Activated T-helper 17 cell treated with anti-CD3 and anti-CD28 coated beads, Interleukin-2, amount 50 U/mL, for 72 hours (primary cell): ENCODE results near the gene NKX1-2. TPM values are rescaled to one million over a fixed set of nuclear protein-coding genes. Genes with fewer than 3 reads are reported as not detected.

ENCODE experiments used
- ATAC-seq: fragments of 150-1000 bp; cut with Tn5 transposase; replicated peaks from 2 replicates; pipeline ENCODE4 v1.10.0; 2021; ENCODE audit warnings: mild to moderate bottlenecking, moderate library complexity
- H3K27ac Mint-ChIP-seq: one replicate; pipeline ENCODE4 v1.8.0; 2022; ENCODE audit warnings: mixed read lengths
- H3K27me3 Mint-ChIP-seq: one replicate; pipeline ENCODE4 v1.8.0; 2022; ENCODE audit warnings: mixed read lengths
- H3K36me3 Mint-ChIP-seq: one replicate; pipeline ENCODE4 v1.8.0; 2022; ENCODE audit warnings: low read depth, mild to moderate bottlenecking, mixed read lengths
- H3K4me1 Mint-ChIP-seq: one replicate; pipeline ENCODE4 v1.8.0; 2022; ENCODE audit warnings: mixed read lengths
- H3K4me3 Mint-ChIP-seq: one replicate; pipeline ENCODE4 v1.8.0; 2022; ENCODE audit warnings: mild to moderate bottlenecking, mixed read lengths
- H3K9me3 Mint-ChIP-seq: one replicate; pipeline ENCODE4 v1.8.0; 2022; ENCODE audit warnings: mixed read lengths
- total RNA-seq, 2 donors: library from RNA; stranded (reverse); gene quantifications; one replicate each; pipeline ENCODE4 v1.2.3, GENCODE V29; 2022

The NKX1-2 gene
- total RNA-seq, 2 donors from 2014 or later: not detected

DNA sequence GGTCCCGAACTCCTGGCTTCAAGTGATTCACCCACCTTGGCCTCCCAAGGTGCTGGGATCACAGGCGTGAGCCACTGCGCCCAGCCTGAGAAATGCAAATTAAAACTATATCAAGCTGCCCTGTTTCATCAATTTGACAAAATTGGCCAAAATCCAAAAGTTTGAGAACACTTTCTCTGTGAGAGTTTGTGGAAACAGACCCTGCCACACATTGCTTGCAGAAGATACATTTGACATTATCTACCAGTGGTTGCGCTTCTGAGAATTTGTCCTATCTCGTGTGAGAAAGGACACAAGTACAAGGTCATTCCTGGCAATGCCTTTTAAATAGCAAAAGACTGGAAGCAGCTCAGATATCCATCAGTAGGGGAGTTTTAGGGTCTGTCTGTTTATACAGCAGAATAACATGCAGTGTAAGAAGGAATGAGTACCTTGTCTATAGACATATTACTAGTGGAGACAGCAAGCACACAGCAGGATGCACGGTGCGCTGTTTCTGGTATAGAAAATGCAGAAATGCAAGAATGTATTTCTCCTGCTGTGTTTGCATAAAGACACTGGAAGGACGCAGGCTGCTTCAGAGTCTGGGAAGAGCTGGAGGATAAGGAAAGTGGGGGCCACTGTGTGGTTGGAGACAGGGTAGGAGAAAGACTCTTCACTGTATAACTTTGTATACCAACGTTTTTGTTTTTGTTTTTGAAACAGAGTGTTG is 16.1 kb upstream of the NKX1-2 start:
- Mint-ChIP-seq H3K4me1 (peaks cover 26% of the 10 kb centered on the region), H3K27ac (peak overlapping the region; percentile 66), H3K36me3 (no peaks in the 10 kb centered on the region), H3K9me3 (peaks cover 4% of the 10 kb centered on the region), H3K4me3 (peak overlapping the region; percentile 60), H3K27me3 (no peaks in the 10 kb centered on the region)
- no peak for ATAC-seq

DNA sequence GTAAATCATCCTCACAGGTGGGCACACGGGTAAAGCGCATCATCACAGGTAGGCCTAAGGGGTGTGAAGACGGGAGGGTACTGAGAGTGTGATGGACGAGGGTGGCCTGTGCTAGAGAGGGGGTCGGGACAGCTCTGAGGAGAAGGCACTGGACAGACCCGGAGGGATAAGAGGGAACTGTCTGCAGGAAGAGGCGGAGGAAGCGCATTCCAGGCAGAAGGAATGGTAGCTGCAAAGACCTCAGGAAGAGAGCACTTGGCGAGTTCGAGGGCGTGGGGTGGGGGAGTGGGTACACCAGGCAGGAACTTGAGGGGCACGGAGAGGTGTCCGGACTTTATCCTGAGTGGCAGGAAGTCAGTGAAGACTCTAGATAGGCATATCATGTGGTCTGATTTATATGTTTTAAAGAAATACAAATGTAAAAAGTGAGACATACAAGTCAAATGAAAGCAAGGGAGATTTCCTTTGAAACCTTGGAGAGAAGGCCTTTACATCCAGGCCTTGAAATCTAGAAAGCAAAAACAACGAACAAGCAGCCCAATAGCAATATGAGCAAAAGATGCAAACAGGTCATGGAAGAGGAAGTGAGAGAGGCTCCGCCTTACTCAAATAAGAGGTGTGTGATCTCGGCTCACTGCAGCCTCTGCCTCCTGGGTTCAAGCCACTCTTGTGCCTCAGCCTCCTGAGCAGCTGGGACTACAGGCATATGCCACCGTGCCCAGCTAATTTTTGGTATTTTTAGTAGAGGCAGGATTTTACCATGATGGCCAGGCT is 15.4 kb upstream of the NKX1-2 start:
- H3K27ac Mint-ChIP-seq: peak overlapping the region; percentile 66
- peaks cover 4% of the 10 kb centered on the region for H3K9me3 Mint-ChIP-seq
- H3K4me3 Mint-ChIP-seq: peak overlapping the region; percentile 60
- peaks cover 26% of the 10 kb centered on the region for H3K4me1 Mint-ChIP-seq
- H3K36me3 Mint-ChIP-seq: no peaks in the 10 kb centered on the region
- no peak for ATAC-seq
- no peaks in the 10 kb centered on the region for H3K27me3 Mint-ChIP-seq

DNA sequence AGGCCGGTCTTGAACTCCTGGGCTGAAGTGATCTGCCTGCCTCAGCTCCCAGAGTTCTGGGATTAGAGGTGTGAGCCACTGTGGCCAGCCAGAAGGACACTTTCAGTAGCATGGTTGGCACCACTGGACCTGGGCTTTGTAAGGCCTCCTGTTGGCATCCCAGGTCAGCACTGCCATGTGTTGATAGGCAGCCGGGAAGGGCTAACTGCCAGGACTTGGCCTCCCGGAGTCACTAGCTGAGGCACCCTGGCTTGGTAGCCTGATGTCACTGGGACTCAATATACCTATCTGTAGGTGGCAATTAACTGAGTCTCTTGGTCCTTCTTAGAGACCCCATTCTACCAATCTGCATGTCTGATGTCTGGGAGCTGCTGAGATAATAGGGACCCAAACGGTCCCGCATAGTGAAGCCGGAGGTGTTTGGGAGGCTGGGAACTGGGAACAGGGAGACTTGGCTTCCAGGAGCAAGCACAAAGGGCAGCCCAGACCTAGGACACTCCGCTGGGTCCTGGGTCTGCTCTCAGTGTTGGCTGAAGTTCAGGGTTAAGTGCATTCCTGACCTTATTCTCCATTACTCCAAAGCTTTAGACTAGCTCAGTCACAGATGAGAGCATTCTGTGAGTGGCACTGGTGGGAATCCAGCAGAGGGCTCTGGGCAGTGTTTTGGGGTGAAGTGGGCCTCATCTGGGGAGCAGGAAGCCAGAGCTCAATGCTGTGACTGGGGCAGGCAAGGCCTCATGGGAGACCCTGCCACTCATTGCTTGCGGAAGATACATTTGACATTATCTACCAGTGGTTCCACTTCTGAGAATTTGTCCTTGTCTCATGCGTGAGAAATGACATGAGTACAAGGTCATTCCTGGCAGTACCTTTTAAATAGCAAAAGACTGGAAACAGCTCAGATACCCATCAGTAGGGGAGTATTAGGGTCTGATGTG is 14.5 kb upstream of the NKX1-2 start:
- Mint-ChIP-seq H3K4me1 (peaks cover 26% of the 10 kb centered on the region), H3K27me3 (no peaks in the 10 kb centered on the region), H3K9me3 (peaks cover 4% of the 10 kb centered on the region), H3K4me3 (peak overlapping the region; percentile 60), H3K36me3 (no peaks in the 10 kb centered on the region), H3K27ac (peak overlapping the region; percentile 66)
- no peak for ATAC-seq

DNA sequence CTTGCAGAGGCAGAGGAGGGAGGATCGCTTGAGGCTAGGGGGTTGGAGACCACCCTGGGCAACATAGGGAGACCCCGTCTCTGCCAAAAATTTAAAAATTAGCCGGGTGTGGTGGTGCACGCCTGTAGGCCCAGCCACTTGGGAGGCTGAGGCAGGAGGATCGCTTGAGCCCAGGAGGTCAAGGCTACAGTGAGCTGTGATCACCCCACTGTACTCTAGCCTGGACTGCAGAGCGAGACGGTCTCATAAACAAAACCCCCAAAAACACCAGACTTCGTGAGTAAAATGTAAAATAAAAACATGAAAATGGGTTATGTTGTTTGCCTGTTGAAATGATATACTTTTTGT is 12.5 kb upstream of the NKX1-2 start:
- peak overlapping the region; percentile 82 for H3K27ac Mint-ChIP-seq

DNA sequence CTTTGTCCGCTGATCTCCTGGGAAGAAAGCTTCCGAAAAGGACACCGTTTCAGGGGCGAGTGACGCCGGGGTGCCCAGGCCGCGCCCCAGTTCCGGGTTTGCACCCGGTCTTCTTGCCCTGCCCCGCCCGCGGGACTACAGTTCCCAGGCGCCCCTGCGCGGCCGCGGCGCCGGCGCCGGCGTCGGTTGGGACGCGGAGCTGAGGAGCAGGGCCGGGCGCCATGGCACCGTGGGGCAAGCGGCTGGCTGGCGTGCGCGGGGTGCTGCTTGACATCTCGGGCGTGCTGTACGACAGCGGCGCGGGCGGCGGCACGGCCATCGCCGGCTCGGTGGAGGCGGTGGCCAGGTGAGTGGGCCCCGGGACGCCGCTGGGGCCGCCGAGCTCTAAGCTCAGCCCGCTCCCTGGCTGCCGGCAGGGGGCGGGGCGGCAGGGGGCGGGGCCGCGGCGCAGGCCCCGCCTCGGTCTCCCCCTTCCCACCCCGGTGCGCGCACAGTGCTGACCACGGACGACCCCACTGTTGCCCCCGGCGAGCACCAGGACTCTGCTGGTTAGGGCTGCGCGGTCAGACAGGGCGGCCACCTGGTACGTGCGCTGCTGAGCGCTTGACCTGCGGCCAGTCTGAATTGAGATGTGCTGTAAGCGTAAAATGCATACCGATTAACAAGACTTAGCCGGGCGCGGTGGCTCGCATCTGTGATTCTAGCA is 12.0 kb upstream of the NKX1-2 start, which contains the start of gene LHPP:
Gene LHPP, plus strand, starts transcription at position 182 of the 706 bp plus-strand sequence. Its CDS starts 40 bp downstream, at position 222.
- H3K36me3 Mint-ChIP-seq: no peaks in the 10 kb centered on the region
- H3K27me3 Mint-ChIP-seq: peaks cover 6% of the 10 kb centered on the region
- peaks cover 4% of the 10 kb centered on the region for H3K9me3 Mint-ChIP-seq
- H3K4me3 Mint-ChIP-seq: peak within 1 kb of the TSS; percentile 78
- H3K27ac Mint-ChIP-seq: peak within 1 kb of the TSS; percentile 82
- peaks cover 26% of the 10 kb centered on the region for H3K4me1 Mint-ChIP-seq
- peak; percentile 99 for ATAC-seq

More for the DNA sequence above, 12.5 kb upstream of the NKX1-2 start:
- Mint-ChIP-seq H3K9me3 (peaks cover 4% of the 10 kb centered on the region), H3K27me3 (peaks cover 4% of the 10 kb centered on the region), H3K4me3 (peak overlapping the region; percentile 78), H3K36me3 (no peaks in the 10 kb centered on the region), H3K4me1 (peaks cover 26% of the 10 kb centered on the region)
- no peak for ATAC-seq

DNA sequence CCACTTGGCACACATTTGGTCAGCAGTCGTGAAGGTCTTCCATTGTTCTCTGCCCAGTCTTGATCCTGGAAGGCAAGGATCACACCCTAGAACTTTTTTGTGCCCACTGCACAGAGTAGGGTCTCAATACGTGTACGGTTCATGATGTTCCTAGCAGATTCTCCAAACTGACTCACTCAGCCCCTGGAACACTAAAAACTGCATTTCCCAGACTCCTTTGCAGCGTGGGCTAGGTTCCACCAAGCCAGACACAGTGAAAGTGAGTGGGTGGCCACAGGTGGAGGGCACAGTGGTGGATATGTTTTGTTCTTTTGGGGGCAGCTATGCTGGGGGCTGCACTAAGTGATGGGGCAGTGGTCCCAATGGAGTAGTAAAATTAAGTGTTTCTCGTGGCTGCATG is 10.3 kb upstream of the NKX1-2 start:
- H3K4me1 Mint-ChIP-seq: peaks cover 14% of the 10 kb centered on the region
- H3K4me3 Mint-ChIP-seq: no peak overlapping the region
- no peak for ATAC-seq
- no peaks in the 10 kb centered on the region for H3K36me3 Mint-ChIP-seq
- peaks cover 4% of the 10 kb centered on the region for H3K9me3 Mint-ChIP-seq
- H3K27me3 Mint-ChIP-seq: peaks cover 18% of the 10 kb centered on the region
- H3K27ac Mint-ChIP-seq: no peak overlapping the region

DNA sequence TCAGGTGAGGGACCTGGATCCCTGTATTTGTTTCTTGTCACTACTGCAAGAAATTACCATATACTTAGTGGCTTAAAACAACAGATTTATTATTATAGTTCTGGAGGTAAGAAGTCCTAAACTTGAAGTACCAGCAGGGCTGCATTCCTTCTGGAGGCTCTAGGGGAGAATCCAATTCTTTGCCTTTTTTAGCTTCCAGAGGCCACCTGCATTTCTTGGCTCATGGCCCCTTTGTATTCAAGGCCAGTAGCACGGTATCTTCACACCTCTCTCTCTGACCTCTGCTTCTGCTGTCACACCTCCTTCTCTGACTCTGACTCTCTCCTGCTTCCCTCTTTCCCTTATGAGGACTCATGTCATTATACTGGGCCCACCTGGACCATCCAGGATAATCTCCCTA is 9.6 kb upstream of the NKX1-2 start:
- peaks cover 24% of the 10 kb centered on the region for H3K27me3 Mint-ChIP-seq
- H3K4me3 Mint-ChIP-seq: no peak overlapping the region
- no peak for ATAC-seq
- no peaks in the 10 kb centered on the region for H3K36me3 Mint-ChIP-seq
- no peak overlapping the region for H3K27ac Mint-ChIP-seq
- peaks cover 7% of the 10 kb centered on the region for H3K4me1 Mint-ChIP-seq
- peaks cover 4% of the 10 kb centered on the region for H3K9me3 Mint-ChIP-seq

DNA sequence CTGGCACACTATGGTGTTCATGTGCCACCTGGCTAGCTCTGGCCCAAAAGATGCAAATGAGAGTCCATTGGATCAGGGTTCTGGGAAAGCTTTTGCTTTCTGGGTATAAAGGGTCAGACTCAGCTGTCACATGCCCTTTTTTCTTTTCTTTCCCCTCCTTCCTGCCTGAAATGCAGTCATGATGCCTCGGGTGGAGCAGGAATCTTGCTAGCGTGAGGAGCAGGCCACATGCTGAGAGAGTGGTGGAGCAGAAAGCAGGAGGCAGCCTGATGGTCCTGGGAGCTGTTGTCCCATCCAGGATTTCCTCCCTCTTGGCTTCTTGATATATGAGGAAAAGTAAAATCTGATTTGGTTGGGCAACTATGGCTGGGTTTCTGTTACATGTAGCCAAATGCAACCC is 9.1 kb upstream of the NKX1-2 start:
- H3K4me3 Mint-ChIP-seq: no peak overlapping the region
- no peaks in the 10 kb centered on the region for H3K36me3 Mint-ChIP-seq
- ATAC-seq: no peak
- no peak overlapping the region for H3K27ac Mint-ChIP-seq
- H3K4me1 Mint-ChIP-seq: peaks cover 5% of the 10 kb centered on the region
- peaks cover 27% of the 10 kb centered on the region for H3K27me3 Mint-ChIP-seq
- peaks cover 4% of the 10 kb centered on the region for H3K9me3 Mint-ChIP-seq

DNA sequence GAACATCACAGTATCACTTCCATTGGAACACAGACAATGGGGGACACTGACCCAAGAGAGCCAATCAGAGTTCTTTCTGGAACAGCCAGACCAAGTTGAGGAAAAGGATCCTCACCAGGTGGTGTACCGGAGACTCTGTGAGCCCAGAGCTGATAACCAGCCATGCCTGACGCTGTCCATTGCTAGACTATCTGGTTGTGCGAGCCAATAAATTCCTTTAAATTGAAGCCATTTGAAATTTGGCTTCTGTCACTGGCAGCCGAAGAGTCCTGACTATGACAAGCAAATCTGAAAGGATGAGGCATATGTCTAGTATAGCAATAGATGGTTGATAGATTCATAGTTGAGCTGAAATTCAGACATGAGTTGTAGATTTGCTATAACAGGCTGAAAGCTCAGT is 8.6 kb upstream of the NKX1-2 start:
- H3K36me3 Mint-ChIP-seq: no peaks in the 10 kb centered on the region
- peaks cover 32% of the 10 kb centered on the region for H3K27me3 Mint-ChIP-seq
- ATAC-seq: no peak
- peaks cover 4% of the 10 kb centered on the region for H3K9me3 Mint-ChIP-seq
- H3K27ac Mint-ChIP-seq: no peak overlapping the region
- no peak overlapping the region for H3K4me3 Mint-ChIP-seq
- peaks cover 5% of the 10 kb centered on the region for H3K4me1 Mint-ChIP-seq

DNA sequence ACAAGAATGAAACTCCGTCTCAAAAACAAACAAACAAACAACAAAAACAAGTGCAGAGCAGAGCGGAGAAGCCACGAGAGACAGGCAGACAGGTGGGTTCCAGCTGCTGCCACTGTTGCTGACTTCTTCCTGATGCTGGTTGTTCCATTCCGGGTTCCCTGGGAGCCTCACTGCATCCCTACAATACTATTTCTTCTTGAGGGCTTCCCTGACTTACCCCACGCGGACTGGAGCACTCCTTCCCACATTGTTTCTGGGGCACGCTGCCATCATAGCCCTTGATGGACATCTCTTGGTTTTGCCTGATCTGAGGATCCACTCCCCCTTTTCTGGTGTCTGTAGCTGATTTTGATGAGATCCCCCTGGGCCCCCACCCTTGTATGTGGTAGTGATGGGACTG is 5.6 kb upstream of the NKX1-2 start:
- ATAC-seq: no peak
- no peaks in the 10 kb centered on the region for H3K4me1 Mint-ChIP-seq
- no peaks in the 10 kb centered on the region for H3K9me3 Mint-ChIP-seq
- H3K36me3 Mint-ChIP-seq: no peaks in the 10 kb centered on the region
- peaks cover 50% of the 10 kb centered on the region for H3K27me3 Mint-ChIP-seq
- H3K4me3 Mint-ChIP-seq: no peak overlapping the region
- H3K27ac Mint-ChIP-seq: no peak overlapping the region

DNA sequence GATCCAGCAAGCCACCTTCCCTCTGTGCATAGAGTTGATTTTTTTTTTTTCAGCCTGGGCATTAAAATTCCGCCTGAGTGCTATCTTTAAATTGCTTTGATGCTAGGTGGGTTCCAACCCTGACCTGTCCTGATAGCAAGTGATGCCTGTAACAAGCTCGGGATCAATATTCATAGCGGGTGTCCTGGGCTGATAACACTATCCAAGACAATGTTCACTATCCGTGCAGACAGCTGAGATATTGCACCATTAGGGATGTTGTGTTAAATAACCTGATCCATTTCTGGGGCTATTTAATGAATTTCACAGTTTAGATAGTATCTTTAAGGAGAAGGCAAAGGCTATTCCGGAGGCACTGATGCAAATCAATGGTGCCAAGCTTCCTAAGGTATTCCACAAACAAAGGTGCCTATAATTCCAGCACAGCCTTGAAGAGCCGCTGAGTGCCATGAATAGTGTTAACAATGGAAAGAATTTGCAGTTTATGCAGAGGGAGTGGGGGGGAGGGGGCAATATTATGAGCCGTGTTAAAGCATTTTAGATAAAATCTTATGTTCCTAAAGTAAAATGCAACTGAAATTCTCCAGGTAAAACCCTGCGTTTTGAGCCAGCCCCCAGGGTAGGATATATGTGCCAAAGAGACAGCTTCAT is 4.2 kb upstream of the NKX1-2 start:
- peaks cover 56% of the 10 kb centered on the region for H3K27me3 Mint-ChIP-seq
- H3K27ac Mint-ChIP-seq: no peak overlapping the region
- H3K9me3 Mint-ChIP-seq: no peaks in the 10 kb centered on the region
- H3K4me1 Mint-ChIP-seq: no peaks in the 10 kb centered on the region
- no peak overlapping the region for H3K4me3 Mint-ChIP-seq
- no peaks in the 10 kb centered on the region for H3K36me3 Mint-ChIP-seq
- no peak for ATAC-seq

DNA sequence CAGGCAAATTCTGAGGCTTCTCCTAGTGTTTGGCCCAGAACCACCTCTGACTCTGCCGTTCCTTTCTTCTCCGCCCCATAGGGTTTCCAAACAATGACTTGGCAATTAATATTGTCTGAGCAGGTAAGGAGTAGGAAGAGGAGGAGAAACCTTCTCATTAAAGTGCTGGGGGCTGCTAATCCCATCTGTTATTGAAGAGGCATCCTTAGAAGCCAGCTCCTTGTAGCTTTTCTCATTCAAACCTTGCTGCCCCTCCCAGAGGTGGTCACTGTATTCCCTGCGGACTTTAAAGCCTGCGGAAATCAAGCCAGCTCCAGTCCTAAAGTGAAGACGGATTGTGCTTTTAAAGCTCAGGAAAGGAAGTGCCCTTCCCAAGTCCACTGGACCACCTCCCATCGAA is 1.4 kb upstream of the NKX1-2 start:
- ATAC-seq: no peak
- H3K4me1 Mint-ChIP-seq: peaks cover 4% of the 10 kb centered on the region
- H3K4me3 Mint-ChIP-seq: no peak overlapping the region
- no peak overlapping the region for H3K27ac Mint-ChIP-seq
- H3K36me3 Mint-ChIP-seq: no peaks in the 10 kb centered on the region
- H3K9me3 Mint-ChIP-seq: no peaks in the 10 kb centered on the region
- peaks cover 67% of the 10 kb centered on the region for H3K27me3 Mint-ChIP-seq

DNA sequence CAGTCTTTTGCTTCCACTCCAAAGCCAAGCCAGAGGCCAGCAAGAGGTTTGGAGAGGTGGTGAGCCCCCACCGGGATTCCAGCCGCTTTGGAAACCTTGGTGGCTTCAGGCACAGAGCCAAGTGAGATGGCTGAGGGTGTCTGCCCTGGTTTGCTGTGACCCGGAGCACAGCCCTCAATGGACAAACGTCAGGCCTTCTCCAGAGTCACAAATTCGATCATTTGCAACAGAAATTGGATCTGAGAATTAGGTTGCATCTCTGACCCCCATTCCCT is 885 bp upstream of the NKX1-2 start:
- no peaks in the 10 kb centered on the region for H3K36me3 Mint-ChIP-seq
- peak overlapping the region; percentile 34 for H3K4me3 Mint-ChIP-seq
- peaks cover 4% of the 10 kb centered on the region for H3K4me1 Mint-ChIP-seq
- ATAC-seq: no peak
- peaks cover 67% of the 10 kb centered on the region for H3K27me3 Mint-ChIP-seq
- H3K9me3 Mint-ChIP-seq: no peaks in the 10 kb centered on the region
- no peak overlapping the region for H3K27ac Mint-ChIP-seq
